Esophagus muscularis mucosa (tissue), 3 donors: ENCODE data around the gene ZBTB7C.

Experiments
- POLR2AphosphoS5 ChIP-seq, 2 donors: sonication (generic); formaldehyde crosslinking; IDR thresholded peaks; one replicate each; pipeline ENCODE4 v1.6.1; 2017; ENCODE audit warnings: antibody characterized with exemption in 2 of 2
- TF ChIP-seq, protein P1 (sequence below), 3 experiments: fragments of 200-600 bp in 2 of 3; fragments of 450-650 bp in 1 of 3; sonication (generic) in 2 of 3; IDR thresholded peaks; one replicate each; pipeline ENCODE4 v1.5.1; 2017 to 2019; ENCODE audit warnings: antibody characterized with exemption in 3 of 3, mild to moderate bottlenecking in 2 of 3, moderate library complexity in 1 of 3

DNA sequence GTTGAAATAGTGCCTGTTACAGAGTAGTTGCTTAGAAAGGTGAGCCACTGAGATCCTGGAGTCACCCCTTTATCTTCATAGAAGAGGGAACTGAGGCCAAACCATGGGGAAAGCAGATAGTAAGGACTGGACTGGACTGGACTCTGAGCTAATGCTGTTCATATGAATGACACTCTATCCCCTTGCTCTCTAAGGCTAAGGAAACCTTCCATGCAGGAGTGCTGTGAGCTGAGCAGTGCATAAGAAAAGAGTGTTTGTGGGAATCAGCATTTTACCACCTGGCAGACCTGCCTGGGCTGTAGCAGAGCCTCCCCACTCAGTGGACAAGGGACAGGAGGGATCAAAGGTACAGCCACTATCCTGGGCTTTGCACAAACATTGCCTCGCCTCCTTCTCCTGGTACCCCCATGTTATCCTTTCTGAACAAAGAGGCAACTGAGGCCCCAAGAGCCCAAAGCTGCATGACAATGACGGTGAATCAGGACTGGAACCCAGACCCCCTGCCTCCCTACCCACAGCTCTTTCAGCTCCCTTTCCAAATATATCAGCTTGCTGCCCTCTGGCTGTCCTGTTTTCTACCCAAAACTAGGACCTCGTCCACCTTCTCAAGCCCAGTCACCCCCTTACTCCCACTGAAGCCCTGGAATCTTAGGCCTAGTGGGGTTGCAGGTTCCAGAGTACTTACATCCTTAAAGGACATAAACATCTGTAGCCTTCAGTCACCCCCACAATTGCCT, 227.9 kb downstream of the ZBTB7C start:
- TF ChIP-seq, protein P1, sequence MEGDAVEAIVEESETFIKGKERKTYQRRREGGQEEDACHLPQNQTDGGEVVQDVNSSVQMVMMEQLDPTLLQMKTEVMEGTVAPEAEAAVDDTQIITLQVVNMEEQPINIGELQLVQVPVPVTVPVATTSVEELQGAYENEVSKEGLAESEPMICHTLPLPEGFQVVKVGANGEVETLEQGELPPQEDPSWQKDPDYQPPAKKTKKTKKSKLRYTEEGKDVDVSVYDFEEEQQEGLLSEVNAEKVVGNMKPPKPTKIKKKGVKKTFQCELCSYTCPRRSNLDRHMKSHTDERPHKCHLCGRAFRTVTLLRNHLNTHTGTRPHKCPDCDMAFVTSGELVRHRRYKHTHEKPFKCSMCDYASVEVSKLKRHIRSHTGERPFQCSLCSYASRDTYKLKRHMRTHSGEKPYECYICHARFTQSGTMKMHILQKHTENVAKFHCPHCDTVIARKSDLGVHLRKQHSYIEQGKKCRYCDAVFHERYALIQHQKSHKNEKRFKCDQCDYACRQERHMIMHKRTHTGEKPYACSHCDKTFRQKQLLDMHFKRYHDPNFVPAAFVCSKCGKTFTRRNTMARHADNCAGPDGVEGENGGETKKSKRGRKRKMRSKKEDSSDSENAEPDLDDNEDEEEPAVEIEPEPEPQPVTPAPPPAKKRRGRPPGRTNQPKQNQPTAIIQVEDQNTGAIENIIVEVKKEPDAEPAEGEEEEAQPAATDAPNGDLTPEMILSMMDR (IDR thresholded peaks at IDR 0.05) = no peak
- no peak for TF ChIP-seq POLR2AphosphoS5 (IDR thresholded peaks at IDR 0.05)
